GM18870 (cell line): ENCODE results near the gene CALN1.
"Not testable (repeated sequence)": the region's sequence is repeated elsewhere in the genome, so short reads cannot be mapped to it uniquely, and the experiment has no call there.

Source experiments
- ATAC-seq: cut with Tn5 transposase; IDR thresholded peaks from one replicate; pipeline ENCODE4 v1.9.1; 2021; ENCODE audit warnings: moderate library complexity; ENCODE audit not compliant: unreplicated experiment

CALN1 gene

GRCh38 chr7:71824006-71824760, 588.0 kb downstream of the CALN1 start:
- ATAC-seq, result no peak

DNA sequence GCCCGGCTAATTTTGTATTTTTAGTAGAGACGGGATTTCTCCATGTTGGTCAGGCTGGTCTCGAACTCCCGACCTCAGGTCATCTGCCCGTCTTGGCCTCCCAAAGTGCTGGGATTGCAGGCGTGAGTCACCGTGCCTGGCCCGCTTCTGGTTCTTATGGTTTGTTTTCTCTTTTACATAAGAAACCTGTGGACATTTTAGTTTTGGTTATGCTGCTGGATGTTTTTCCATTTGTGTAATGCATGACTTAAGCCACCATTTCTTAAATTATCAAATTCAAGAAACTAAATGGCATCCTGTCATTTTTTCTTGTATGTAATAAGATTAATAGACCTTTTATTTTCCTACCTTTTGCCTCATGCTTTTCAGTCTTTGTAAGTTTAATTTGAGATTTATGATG, 589.7 kb downstream of the CALN1 start:
- not testable (repeated sequence) for ATAC-seq

- ATAC-seq, result no peak
These were observed 594.2 kb downstream of the CALN1 start for GRCh38 chr7:71817916-71818315.

GRCh38 chr7:71808115-71808514, 604.0 kb downstream of the CALN1 start:
- no peak for ATAC-seq

DNA sequence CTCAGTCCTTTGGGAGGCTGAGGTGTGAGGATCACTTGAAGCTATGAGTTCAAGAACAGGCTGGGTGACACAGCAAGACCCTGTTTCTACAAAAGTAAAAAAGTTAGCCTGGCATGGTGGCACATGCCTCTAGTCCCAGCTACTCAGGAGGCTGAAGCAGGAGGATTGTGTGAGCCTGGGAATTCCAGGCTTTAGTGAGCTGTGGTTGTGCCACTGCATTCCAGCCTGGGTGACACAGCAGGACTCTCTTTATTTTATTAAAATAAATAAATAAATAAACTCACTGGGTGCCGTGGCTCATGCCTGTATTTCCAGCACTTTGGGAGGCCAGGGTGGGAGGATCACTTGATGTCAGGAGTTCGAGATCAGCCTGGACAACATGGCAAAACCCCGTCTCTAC, 607.9 kb downstream of the CALN1 start:
- ATAC-seq, result no peak

DNA sequence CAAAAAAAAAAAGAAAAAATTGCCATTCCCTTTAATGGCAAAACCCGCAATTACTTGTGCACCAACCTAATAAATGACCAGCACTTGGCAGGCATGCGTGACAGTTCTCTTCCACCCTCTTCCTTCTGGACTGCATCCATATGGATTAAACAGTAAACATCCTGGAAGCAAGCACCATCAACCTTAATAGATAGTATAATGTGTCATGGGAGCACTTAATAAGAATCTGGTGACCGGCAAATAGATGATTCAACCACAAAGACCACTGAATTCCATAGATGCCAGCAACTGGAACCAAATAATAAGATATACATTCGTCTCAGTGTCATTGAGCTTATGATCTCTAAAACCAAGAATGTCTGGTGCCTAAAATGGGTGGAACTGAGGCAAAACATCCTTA, 610.2 kb downstream of the CALN1 start:
- no peak for ATAC-seq

GRCh38 chr7:71800321-71800720, 611.8 kb downstream of the CALN1 start:
- ATAC-seq, result no peak

DNA sequence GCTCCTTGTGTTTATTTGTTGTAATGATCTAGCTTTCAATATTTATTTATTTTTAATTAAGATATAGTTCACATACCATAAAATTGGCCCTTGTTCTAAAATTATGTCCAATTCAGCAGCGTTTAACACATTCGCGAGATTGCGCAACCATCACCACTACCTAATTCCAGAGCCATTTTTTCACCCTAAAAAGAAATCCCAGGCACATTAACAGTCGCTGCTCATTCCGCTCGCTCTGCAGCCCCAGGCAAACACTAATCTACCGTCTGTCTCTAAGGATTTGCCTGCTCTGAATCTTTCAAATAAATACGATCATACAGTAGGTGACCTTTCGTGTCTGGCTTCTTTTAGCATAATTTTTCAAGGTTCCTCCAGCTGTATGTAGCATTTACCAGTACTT, 616.7 kb downstream of the CALN1 start:
- ATAC-seq, result no peak

GRCh38 chr7:71793251-71793650, 618.9 kb downstream of the CALN1 start:
- no peak for ATAC-seq

DNA sequence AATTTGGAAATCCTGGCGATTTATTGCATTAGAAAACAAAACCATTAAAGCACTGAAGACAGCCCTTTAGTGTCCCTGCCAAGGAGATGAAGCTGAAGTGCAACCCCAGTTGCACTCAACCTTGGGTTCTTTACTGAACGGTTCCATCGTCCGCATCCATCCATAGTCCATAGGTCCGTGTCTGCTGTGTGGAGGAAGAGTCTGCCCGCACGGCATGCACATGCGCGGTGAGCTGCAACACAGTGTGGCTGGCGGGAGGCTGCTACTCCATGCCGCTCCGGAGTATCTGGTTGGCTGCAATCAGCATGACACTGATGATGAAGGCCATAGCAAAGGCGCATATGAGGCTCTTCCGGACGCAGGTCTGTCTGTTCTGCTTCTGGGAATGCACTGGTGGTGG, 624.6 kb downstream of the CALN1 start:
- no peak for ATAC-seq

GRCh38 chr7:71785216-71785615, 626.9 kb downstream of the CALN1 start:
- no peak for ATAC-seq

DNA sequence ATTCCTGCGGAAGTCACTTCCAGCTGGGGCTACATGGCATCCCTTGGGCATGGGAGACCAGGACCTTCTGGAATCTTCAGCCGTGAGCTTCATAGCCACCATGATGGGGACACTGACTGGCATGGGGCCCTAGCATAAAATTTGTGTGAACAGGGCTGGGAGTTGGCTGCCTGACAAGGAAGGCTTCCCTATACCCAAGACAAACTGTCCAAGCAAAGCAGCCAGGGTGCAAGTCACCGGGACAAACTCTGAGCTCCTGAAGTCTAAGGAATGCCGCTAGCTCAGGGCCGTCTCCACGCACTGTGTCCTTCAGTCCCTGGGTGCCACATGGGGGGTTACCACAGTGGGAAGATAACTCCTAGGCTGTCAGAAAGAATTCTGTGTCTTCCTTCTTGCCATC, 627.4 kb downstream of the CALN1 start:
- ATAC-seq, result no peak

DNA sequence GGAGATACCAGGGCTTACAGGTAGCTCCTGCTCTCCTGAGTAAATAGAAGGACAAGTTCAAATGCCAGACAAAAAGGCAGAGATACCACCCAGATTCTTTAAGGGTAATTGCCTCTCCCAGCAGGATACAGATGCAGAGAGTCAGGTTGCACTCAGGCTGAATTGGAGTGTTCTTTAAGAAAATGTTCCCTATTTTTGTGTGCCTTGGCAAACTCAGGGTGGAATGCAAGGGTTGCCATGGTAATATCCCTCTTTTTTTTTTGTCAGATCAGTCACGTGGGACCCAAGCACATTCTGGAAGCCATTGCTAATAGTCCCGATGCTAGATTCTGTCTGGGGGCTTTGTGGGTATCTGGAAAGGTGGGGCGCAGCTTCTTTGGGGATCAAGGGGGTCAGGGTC, 628.0 kb downstream of the CALN1 start:
- no peak for ATAC-seq

- ATAC-seq, result no peak
These were observed 628.4 kb downstream of the CALN1 start for GRCh38 chr7:71783779-71784178.

DNA sequence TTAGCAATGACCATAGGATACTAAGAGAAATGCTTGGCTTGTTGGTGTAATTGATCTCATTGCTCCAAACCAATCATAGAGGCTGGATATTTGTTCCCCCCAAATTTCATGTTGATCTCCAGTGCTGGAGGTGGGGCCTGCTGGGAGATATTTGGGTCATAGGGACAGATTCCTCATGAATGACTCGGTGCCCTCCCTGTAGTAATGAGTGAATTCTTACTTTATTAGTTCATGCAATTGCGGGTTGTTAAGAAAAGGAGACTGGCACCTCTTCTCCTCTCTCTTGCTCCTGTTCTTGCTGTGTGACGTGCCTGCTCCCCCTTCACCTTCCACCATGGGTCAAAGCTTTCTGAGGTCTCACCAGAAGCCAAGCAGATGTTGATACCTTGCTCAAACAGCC, 630.1 kb downstream of the CALN1 start:
- ATAC-seq, result no peak

- no peak for ATAC-seq
These were observed 631.9 kb downstream of the CALN1 start for GRCh38 chr7:71780282-71780681.

DNA sequence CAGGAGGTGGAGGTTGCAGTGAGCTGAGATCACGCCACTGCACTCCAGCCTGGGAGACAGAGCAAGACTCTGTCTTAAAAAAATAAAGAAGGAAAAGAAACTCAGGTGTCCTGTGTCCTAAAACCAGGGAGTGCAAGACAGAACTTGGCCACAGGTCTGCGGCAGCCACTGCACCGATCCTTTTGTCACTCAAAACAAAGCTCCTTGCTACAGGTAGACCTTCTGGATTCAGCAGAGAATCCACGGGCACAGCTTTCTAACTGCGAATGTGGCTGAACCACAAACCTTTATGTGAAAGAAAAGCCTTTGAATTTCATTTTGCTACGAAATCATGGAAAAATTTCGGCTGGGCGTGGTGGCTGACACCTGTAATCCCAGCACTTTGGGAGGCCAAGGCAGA, 634.9 kb downstream of the CALN1 start:
- no peak for ATAC-seq

DNA sequence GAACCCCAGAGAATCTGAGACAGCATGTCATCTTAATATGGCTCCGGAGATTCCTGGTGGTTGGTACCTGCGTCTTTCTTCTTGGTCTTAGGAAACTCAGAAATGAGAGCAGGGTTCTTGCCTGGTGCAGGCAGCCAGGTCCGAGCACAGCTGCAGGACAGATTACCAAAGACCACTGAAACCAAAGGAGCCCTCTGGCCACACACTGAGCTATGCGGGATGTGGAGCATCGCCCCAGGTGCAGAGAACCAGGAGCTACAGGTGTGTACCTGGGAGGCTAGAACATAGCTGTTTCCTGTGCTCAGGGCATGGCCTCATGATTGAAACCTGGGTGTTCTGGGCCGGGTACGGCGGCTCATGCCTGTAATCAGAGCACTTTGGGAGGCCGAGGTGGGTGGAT, 635.4 kb downstream of the CALN1 start:
- ATAC-seq, result no peak

- ATAC-seq, result no peak
These were observed 636.5 kb downstream of the CALN1 start for GRCh38 chr7:71775648-71776047.

DNA sequence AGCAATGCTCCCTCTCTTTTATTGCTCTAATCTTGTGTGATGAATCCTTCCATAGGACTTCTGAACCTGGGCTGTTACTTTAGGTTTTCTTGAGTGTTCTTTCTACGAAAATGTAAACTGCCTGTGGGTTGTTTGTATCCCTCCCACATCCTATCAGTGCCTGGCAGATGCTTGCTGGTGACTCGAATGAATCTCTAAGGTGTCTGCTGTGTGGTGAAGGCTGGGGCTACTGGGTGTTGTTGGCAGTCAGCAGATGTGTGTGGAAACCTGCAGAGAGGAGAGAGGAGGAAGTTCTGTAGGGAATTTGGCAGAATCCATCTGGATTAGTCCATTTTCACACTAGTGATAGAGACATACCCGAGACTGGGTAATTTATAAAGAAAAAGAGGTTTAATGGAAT, 639.4 kb downstream of the CALN1 start:
- no peak for ATAC-seq

GRCh38 chr7:71770269-71770907, 641.8 kb downstream of the CALN1 start:
- no peak for ATAC-seq

DNA sequence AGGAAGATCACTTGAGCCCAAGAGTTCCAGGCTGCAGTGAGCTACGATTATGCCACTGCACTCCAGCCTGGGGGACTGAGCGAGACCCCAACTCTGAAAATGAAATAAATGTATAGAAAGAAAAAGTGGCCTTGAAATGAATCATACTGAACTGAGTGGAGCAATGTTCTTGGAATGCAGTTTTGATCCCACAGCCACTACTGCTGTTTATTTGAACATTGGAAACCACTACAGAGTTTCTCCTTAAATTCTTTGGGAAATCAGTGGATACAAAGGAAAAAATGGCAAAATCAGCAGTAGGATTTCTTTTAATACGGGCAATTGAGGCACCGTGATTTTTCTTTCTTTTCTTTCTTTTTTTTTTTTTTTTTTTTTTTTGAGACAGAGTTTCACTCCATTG, 642.8 kb downstream of the CALN1 start:
- ATAC-seq, result no peak

- ATAC-seq, result no peak
These were observed 643.7 kb downstream of the CALN1 start for GRCh38 chr7:71768450-71768849.
